SK-N-SH (cell line): ENCODE data around the gene TSSK1B. TPM values are rescaled to one million over a fixed set of nuclear protein-coding genes. Genes with fewer than 3 reads are reported as not detected.

ENCODE experiments used
- CTCF ChIA-PET: fragments of 300-600, 350-600 bp; formaldehyde crosslinking; extraction: SDS; loops from one replicate; lab custom pipeline; 2021; lab: Yijun Ruan, JAX
- POLR2A ChIA-PET: fragments of 350-600 bp; sonication (Branson Sonifier 250); formaldehyde crosslinking; extraction: SDS; loops from one replicate; lab custom pipeline; 2020; ENCODE audit warnings: antibody characterized with exemption, inconsistent platforms; lab: Yijun Ruan, JAX
- DNase-seq: peaks from one replicate; pipeline ENCODE4 v3.0.0; 2012
- H2AFZ ChIP-seq: fragments of 200-600 bp; sonication (generic); 2 replicates; pipeline ENCODE4 v1.8.1; 2016; ENCODE audit warnings: antibody characterized with exemption, mild to moderate bottlenecking, low read depth
- H3F3A ChIP-seq: fragments of 200-600 bp; sonication (generic); replicated peaks from 2 replicates; pipeline ENCODE3; 2016; ENCODE audit warnings: antibody characterized with exemption, mild to moderate bottlenecking; ENCODE audit not compliant: insufficient read depth
- H3K27ac ChIP-seq, 2 experiments: fragments of 200-500 bp in 1 of 2; fragments of 200-600 bp in 1 of 2; sonication (Bioruptor generic) in 1 of 2; sonication (generic), shearing (Covaris generic) in 1 of 2; 2 replicates each; pipeline versions ENCODE4 v1.5.1 to v1.6.1; 2014 to 2016; ENCODE audit warnings: low read depth in 2 of 2, inconsistent platforms in 1 of 2, low read length in 1 of 2, mild to moderate bottlenecking in 1 of 2, mixed read lengths in 1 of 2
- H3K27me3 ChIP-seq: fragments of 200-600 bp; sonication (generic), shearing (Covaris generic); 2 replicates; pipeline ENCODE4 v1.6.1; 2016; ENCODE audit warnings: mixed run types; ENCODE audit not compliant: insufficient read depth
- H3K36me3 ChIP-seq, 2 experiments: fragments of 200-500 bp in 1 of 2; fragments of 200-600 bp in 1 of 2; sonication (Bioruptor generic) in 1 of 2; sonication (generic) in 1 of 2; replicated peaks in 1 of 2; 2 replicates each; pipeline versions ENCODE3 to v1.5.1; 2014 to 2016; ENCODE audit warnings: low read length in 1 of 2, mild to moderate bottlenecking in 1 of 2; ENCODE audit not compliant: insufficient read depth in 2 of 2, control insufficient read depth in 1 of 2
- H3K4me1 ChIP-seq, 2 experiments: fragments of 200-500 bp in 1 of 2; fragments of 200-600 bp in 1 of 2; sonication (Bioruptor generic) in 1 of 2; sonication (generic), shearing (Covaris generic) in 1 of 2; 2 replicates each; pipeline versions ENCODE4 v1.5.1 to v1.6.1; 2014 to 2016; ENCODE audit warnings: low read depth in 1 of 2, low read length in 1 of 2, mixed run types in 1 of 2; ENCODE audit not compliant: insufficient read depth in 2 of 2, control insufficient read depth in 1 of 2
- H3K4me2 ChIP-seq: fragments of 200-600 bp; sonication (generic), shearing (Covaris generic); 2 replicates; pipeline ENCODE4 v1.6.1; 2017; ENCODE audit warnings: mixed run types
- H3K4me3 ChIP-seq, 2 experiments: fragments of 200-500 bp in 1 of 2; fragments of 200-600 bp in 1 of 2; sonication (Bioruptor generic) in 1 of 2; sonication (generic), shearing (Covaris generic) in 1 of 2; 2 replicates each; pipeline versions ENCODE4 v1.5.1 to v1.8.1; 2014 to 2016; ENCODE audit warnings: low read depth in 2 of 2, inconsistent platforms in 1 of 2, low read length in 1 of 2, mild to moderate bottlenecking in 1 of 2, mixed read lengths in 1 of 2, moderate library complexity in 1 of 2
- H3K79me2 ChIP-seq: fragments of 200-600 bp; sonication (generic); 2 replicates; pipeline ENCODE4 v1.8.1; 2017; ENCODE audit warnings: mild to moderate bottlenecking; ENCODE audit not compliant: insufficient read depth
- H3K9ac ChIP-seq: fragments of 200-600 bp; sonication (generic); 2 replicates; pipeline ENCODE4 v1.6.1; 2017; ENCODE audit warnings: mixed run types
- H3K9me2 ChIP-seq: fragments of 200-600 bp; sonication (generic); 2 replicates; pipeline ENCODE4 v1.6.1; 2017; ENCODE audit warnings: mixed run types
- H3K9me3 ChIP-seq: fragments of 200-600 bp; sonication (generic); 2 replicates; pipeline ENCODE4 v1.6.1; 2017; ENCODE audit warnings: mixed run types, mild to moderate bottlenecking, moderate library complexity
- H4K20me1 ChIP-seq: fragments of 200-600 bp; sonication (generic); 2 replicates; pipeline ENCODE4 v1.6.1; 2017; ENCODE audit warnings: mild to moderate bottlenecking, mixed run types; ENCODE audit not compliant: insufficient read depth
- ELF1 ChIP-seq: IDR thresholded peaks from 2 replicates; pipeline ENCODE4 v1.4.0; 2012
- FOSL2 ChIP-seq: IDR thresholded peaks from 2 replicates; pipeline ENCODE4 v1.4.0; 2012; ENCODE audit warnings: low read depth, mild to moderate bottlenecking, moderate library complexity, borderline replicate concordance
- FOXJ3 ChIP-seq: sonication (generic); formaldehyde crosslinking; IDR thresholded peaks from 2 replicates; pipeline ENCODE4 v1.5.1; 2020; ENCODE audit warnings: mild to moderate bottlenecking, missing genetic modification reagents
- FOXM1 ChIP-seq: IDR thresholded peaks from 2 replicates; pipeline ENCODE4 v1.4.0; 2012; ENCODE audit warnings: low read depth, mild to moderate bottlenecking
- GABPA ChIP-seq: IDR thresholded peaks from 2 replicates; pipeline ENCODE4 v1.4.0; 2012; ENCODE audit warnings: low read depth, mild to moderate bottlenecking
- GATA2 ChIP-seq: sonication (generic); formaldehyde crosslinking; IDR thresholded peaks from 2 replicates; pipeline ENCODE4 v1.5.0; 2020; ENCODE audit warnings: mild to moderate bottlenecking, missing genetic modification reagents
- IRF3 ChIP-seq: fragments of 150-350 bp; IDR thresholded peaks from 2 replicates; pipeline ENCODE4 v1.6.1; 2016; ENCODE audit warnings: mild to moderate bottlenecking, low read depth, low read length
- JUND ChIP-seq: IDR thresholded peaks from 2 replicates; pipeline ENCODE4 v1.4.0; 2012
- MEF2A ChIP-seq: IDR thresholded peaks from 2 replicates; pipeline ENCODE4 v1.4.0; 2012; ENCODE audit warnings: low read depth, borderline replicate concordance
- NRF1 ChIP-seq: IDR thresholded peaks from 2 replicates; pipeline ENCODE4 v1.6.1; 2012; ENCODE audit warnings: low read depth, mild to moderate bottlenecking, low read length
- POLR2AphosphoS5 ChIP-seq: IDR thresholded peaks from 2 replicates; pipeline ENCODE4 v1.6.1; 2012; ENCODE audit warnings: low read depth, low read length
- RAD21 ChIP-seq: IDR thresholded peaks from 2 replicates; pipeline ENCODE4 v1.6.1; 2012; ENCODE audit warnings: mild to moderate bottlenecking, low read length
- RFX5 ChIP-seq: IDR thresholded peaks from 2 replicates; pipeline ENCODE4 v1.6.1; 2012; ENCODE audit warnings: mild to moderate bottlenecking, improper control_type of control experiment, low read length
- SIN3A ChIP-seq: IDR thresholded peaks from 2 replicates; pipeline ENCODE4 v1.6.1; 2012; ENCODE audit warnings: low read depth, mild to moderate bottlenecking, low read length, moderate library complexity, borderline replicate concordance
- SMC3 ChIP-seq: IDR thresholded peaks from 2 replicates; pipeline ENCODE4 v1.6.1; 2012; ENCODE audit warnings: low read depth, low read length, improper control_type of control experiment
- TAF1 ChIP-seq: IDR thresholded peaks from 2 replicates; pipeline ENCODE4 v1.6.1; 2012; ENCODE audit warnings: low read depth, mild to moderate bottlenecking, low read length, moderate library complexity, borderline replicate concordance
- WGBS: methylation state at CpG from one replicate; pipeline ENCODE4 v1.1.6; 2017; ENCODE audit warnings: low lambda C conversion rate; 5-methylcytosine and 5-hydroxymethylcytosine counted together
- polyA plus RNA-seq, 3 experiments: library from polyadenylated mRNA; depleted of rRNA; stranded (reverse); fragments of >200 nt; gene quantifications; 2 replicates each; pipeline ENCODE4 v1.2.3, GENCODE V29; 2012
- TF ChIP-seq, protein P1 (sequence below): IDR thresholded peaks from 2 replicates; pipeline ENCODE4 v1.4.0; 2012; ENCODE audit warnings: low read depth, borderline replicate concordance
- TF ChIP-seq, protein P2 (sequence below): fragments of 150-350 bp; IDR thresholded peaks from 2 replicates; pipeline ENCODE4 v1.6.1; 2017; ENCODE audit warnings: antibody characterized with exemption, low read length, low read depth, borderline replicate concordance
- TF ChIP-seq, protein P3 (sequence below): IDR thresholded peaks from 2 replicates; pipeline ENCODE4; 2012
- TF ChIP-seq, protein P4 (sequence below): IDR thresholded peaks from 2 replicates; pipeline ENCODE4 v1.4.0; 2012; ENCODE audit warnings: low read depth

Gene TSSK1B
- polyA plus RNA-seq, 1 of the 3 experiments (the other 2 are of a cell fraction) = 0.05 TPM

DNA sequence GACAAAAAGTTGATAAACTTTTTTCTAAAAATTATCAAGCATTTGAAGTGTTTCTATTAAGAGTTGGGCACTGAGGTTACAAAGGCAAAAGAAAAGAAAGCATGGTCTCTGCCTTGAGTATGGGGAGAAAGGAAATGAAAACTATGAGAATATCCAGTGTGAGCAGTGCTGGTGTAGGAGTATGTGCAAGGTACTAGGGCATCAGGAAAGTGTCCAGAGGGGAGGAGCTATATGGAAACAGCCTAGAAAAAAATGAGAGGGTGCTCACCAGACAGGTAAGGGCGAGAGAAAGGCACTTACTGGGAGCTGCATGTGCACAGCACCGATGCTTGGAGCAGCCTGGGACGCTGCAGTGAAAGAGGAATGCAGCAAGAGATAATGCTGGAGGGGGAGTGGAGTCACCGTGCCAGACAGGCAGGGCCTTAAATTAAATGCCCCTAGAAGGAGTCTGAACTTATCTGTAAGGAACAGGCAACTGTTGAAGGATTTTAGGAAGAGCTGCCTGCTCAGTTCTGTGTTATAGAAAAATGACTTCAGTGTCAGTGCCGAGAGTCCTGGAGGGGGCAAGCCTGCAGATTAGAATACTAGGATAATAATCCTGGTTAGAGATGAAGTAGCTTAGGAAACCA lies 39.4 kb upstream of the TSSK1B start:
- no peaks in the 10 kb centered on the region for H3K36me3 ChIP-seq
- H2AFZ ChIP-seq = no peak overlapping the region
- H3K4me2 ChIP-seq = no peak overlapping the region
- TF ChIP-seq IRF3 (no peak), FOSL2 (no peak), FOXM1 (no peak), GATA2 (no peak), MEF2A (no peak)
- TF ChIP-seq, protein P1, sequence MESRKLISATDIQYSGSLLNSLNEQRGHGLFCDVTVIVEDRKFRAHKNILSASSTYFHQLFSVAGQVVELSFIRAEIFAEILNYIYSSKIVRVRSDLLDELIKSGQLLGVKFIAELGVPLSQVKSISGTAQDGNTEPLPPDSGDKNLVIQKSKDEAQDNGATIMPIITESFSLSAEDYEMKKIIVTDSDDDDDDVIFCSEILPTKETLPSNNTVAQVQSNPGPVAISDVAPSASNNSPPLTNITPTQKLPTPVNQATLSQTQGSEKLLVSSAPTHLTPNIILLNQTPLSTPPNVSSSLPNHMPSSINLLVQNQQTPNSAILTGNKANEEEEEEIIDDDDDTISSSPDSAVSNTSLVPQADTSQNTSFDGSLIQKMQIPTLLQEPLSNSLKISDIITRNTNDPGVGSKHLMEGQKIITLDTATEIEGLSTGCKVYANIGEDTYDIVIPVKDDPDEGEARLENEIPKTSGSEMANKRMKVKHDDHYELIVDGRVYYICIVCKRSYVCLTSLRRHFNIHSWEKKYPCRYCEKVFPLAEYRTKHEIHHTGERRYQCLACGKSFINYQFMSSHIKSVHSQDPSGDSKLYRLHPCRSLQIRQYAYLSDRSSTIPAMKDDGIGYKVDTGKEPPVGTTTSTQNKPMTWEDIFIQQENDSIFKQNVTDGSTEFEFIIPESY = no peak
- TF ChIP-seq, protein P2, sequence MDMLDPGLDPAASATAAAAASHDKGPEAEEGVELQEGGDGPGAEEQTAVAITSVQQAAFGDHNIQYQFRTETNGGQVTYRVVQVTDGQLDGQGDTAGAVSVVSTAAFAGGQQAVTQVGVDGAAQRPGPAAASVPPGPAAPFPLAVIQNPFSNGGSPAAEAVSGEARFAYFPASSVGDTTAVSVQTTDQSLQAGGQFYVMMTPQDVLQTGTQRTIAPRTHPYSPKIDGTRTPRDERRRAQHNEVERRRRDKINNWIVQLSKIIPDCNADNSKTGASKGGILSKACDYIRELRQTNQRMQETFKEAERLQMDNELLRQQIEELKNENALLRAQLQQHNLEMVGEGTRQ = no peak
- no peaks in the 10 kb centered on the region for H3K9me3 ChIP-seq
- H3K27ac ChIP-seq = no peak overlapping the region
- no peaks in the 10 kb centered on the region for H3K4me1 ChIP-seq
- no peaks in the 10 kb centered on the region for H4K20me1 ChIP-seq
- ChIA-PET POLR2A (no interaction called here), CTCF (interaction anchor here (0.9 to 1.4 kb wide), 5 partner anchors 11 to 36 kb away, joined by 3 to 4 read pairs (median 3); partner anchors contain the start of gene MCC)
- H3K4me3 ChIP-seq = no peak overlapping the region
- H3K9ac ChIP-seq = no peak overlapping the region
- no peaks in the 10 kb centered on the region for H3K79me2 ChIP-seq
- H3K27me3 ChIP-seq = no peaks in the 10 kb centered on the region
- no peak for DNase-seq
- 46% methylated on average over 5 of the region's 5 CpGs for WGBS
- H3K9me2 ChIP-seq = no peaks in the 10 kb centered on the region
- H3F3A ChIP-seq = no peaks in the 10 kb centered on the region

GRCh38 chr5:113463032-113463431 lies 28.2 kb upstream of the TSSK1B start:
- Histone ChIP-seq H3K36me3 (no peaks in the 10 kb centered on the region), H4K20me1 (no peaks in the 10 kb centered on the region), H3K9ac (no peak overlapping the region), H3K4me3 (no peak overlapping the region), H3K79me2 (no peaks in the 10 kb centered on the region), H3K9me2 (no peaks in the 10 kb centered on the region), H3K4me1 (no peaks in the 10 kb centered on the region), H3K9me3 (no peaks in the 10 kb centered on the region), H3F3A (no peaks in the 10 kb centered on the region), H3K27me3 (no peaks in the 10 kb centered on the region), H2AFZ (no peak overlapping the region), H3K27ac (no peak overlapping the region), H3K4me2 (no peak overlapping the region)
- CTCF ChIA-PET = interaction anchor here (1.2 kb wide), 1 partner anchor 83 kb away, joined by 4 read pairs; no protein-coding TSS in a partner anchor
- DNase-seq = no peak
- POLR2A ChIA-PET = no interaction called here
- no peak for TF ChIP-seq TAF1
- no peak for TF ChIP-seq NRF1
- no peak for TF ChIP-seq RFX5
- TF ChIP-seq IRF3 = no peak
- TF ChIP-seq GABPA = no peak
- TF ChIP-seq, protein P3, sequence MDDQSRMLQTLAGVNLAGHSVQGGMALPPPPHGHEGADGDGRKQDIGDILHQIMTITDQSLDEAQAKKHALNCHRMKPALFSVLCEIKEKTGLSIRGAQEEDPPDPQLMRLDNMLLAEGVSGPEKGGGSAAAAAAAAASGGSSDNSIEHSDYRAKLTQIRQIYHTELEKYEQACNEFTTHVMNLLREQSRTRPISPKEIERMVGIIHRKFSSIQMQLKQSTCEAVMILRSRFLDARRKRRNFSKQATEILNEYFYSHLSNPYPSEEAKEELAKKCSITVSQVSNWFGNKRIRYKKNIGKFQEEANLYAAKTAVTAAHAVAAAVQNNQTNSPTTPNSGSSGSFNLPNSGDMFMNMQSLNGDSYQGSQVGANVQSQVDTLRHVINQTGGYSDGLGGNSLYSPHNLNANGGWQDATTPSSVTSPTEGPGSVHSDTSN = no peak
- TF ChIP-seq FOXJ3 (CRISPR knock-in tag) = no peak
- no peak for TF ChIP-seq JUND
- TF ChIP-seq ELF1 = no peak
- TF ChIP-seq, protein P4, sequence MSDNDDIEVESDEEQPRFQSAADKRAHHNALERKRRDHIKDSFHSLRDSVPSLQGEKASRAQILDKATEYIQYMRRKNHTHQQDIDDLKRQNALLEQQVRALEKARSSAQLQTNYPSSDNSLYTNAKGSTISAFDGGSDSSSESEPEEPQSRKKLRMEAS = no peak
- no peak for TF ChIP-seq GATA2
- TF ChIP-seq RAD21 = no peak
- no peak for TF ChIP-seq POLR2AphosphoS5
- no peak for TF ChIP-seq SIN3A
- TF ChIP-seq SMC3 = no peak
